ENCODE results near the gene POLR3GL.
"Not testable (repeated sequence)": the region's sequence is repeated elsewhere in the genome, so short reads cannot be mapped to it uniquely, and the experiment has no call there.

The POLR3GL gene

GRCh38 chr1:145927916-145928643, 36.4 kb upstream of the POLR3GL start:
- TF ChIP-seq ARNTL (CRISPR knock-in tag; IDR thresholded peaks at IDR 0.05; ENCODE audit: borderline replicate concordance, low read depth) (no peak), TCF4 (CRISPR knock-in tag; IDR thresholded peaks at IDR 0.05; ENCODE audit: borderline replicate concordance) (no peak), PATZ1 (CRISPR knock-in tag; IDR thresholded peaks at IDR 0.05; ENCODE audit: borderline replicate concordance) (no peak), ZNF565 (CRISPR knock-in tag; conservative IDR thresholded peaks at IDR 0.05; ENCODE audit: low read depth) (no peak), TOX (CRISPR knock-in tag; IDR thresholded peaks at IDR 0.05; ENCODE audit: borderline replicate concordance) (no peak), ZFP3 (CRISPR knock-in tag; IDR thresholded peaks at IDR 0.05) (no peak), ZFP30 (CRISPR knock-in tag; IDR thresholded peaks at IDR 0.05) (no peak), RARB (CRISPR knock-in tag; IDR thresholded peaks at IDR 0.05) (no peak), ZNF8 (CRISPR knock-in tag; IDR thresholded peaks at IDR 0.05) (no peak), ZC3H10 (CRISPR knock-in tag; IDR thresholded peaks at IDR 0.05) (no peak), CSDC2 (CRISPR knock-in tag; IDR thresholded peaks at IDR 0.05) (no peak), BACH2 (CRISPR knock-in tag; IDR thresholded peaks at IDR 0.05; ENCODE audit: borderline replicate concordance) (no peak)
- TF ChIP-seq, protein P1, sequence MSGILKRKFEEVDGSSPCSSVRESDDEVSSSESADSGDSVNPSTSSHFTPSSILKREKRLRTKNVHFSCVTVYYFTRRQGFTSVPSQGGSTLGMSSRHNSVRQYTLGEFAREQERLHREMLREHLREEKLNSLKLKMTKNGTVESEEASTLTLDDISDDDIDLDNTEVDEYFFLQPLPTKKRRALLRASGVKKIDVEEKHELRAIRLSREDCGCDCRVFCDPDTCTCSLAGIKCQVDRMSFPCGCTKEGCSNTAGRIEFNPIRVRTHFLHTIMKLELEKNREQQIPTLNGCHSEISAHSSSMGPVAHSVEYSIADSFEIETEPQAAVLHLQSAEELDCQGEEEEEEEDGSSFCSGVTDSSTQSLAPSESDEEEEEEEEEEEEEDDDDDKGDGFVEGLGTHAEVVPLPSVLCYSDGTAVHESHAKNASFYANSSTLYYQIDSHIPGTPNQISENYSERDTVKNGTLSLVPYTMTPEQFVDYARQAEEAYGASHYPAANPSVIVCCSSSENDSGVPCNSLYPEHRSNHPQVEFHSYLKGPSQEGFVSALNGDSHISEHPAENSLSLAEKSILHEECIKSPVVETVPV (CRISPR knock-in tag; IDR thresholded peaks at IDR 0.05) = no peak; the same call in 1 of the 2 replicates
- TF ChIP-seq, protein P2, sequence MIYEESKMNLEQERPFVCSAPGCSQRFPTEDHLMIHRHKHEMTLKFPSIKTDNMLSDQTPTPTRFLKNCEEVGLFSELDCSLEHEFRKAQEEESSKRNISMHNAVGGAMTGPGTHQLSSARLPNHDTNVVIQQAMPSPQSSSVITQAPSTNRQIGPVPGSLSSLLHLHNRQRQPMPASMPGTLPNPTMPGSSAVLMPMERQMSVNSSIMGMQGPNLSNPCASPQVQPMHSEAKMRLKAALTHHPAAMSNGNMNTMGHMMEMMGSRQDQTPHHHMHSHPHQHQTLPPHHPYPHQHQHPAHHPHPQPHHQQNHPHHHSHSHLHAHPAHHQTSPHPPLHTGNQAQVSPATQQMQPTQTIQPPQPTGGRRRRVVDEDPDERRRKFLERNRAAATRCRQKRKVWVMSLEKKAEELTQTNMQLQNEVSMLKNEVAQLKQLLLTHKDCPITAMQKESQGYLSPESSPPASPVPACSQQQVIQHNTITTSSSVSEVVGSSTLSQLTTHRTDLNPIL (CRISPR knock-in tag; IDR thresholded peaks at IDR 0.05; ENCODE audit: low read depth) = no peak
- ATAC-seq = no peak

DNA sequence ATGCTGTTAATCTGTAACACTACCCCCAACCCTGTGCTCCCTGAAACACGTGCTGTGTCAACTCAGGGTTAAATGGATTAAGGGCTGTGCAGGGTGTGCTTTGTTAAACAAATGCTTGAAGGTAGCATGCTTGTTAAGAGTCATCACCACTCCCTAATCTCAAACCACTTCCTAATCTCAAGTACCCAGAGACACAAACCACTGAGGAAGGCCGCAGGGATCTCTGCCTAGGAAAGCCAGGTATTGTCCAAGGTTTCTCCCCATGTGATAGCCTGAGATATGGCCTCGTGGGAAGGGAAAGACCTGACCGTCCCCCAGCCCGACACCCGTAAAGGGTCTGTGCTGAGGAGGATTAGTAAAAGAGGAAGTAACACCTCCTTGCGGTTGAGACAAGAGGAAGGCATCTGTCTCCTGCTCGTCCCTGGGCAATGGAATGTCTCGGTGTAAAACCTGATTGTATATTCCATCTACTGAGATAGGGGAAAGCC, 31.9 kb upstream of the POLR3GL start:
- not testable (repeated sequence) for ATAC-seq

- TF ChIP-seq ZC3H10 (CRISPR knock-in tag; IDR thresholded peaks at IDR 0.05) (no peak), ZFP3 (CRISPR knock-in tag; IDR thresholded peaks at IDR 0.05) (no peak), ARNTL (CRISPR knock-in tag; IDR thresholded peaks at IDR 0.05; ENCODE audit: borderline replicate concordance, low read depth) (no peak), BACH2 (CRISPR knock-in tag; IDR thresholded peaks at IDR 0.05; ENCODE audit: borderline replicate concordance) (no peak), POU6F1 (CRISPR knock-in tag; IDR thresholded peaks at IDR 0.05; ENCODE audit: borderline replicate concordance, low read depth) (no peak), PPARA (CRISPR knock-in tag; IDR thresholded peaks at IDR 0.05; ENCODE audit: borderline replicate concordance) (no peak), ESRRG (CRISPR knock-in tag; IDR thresholded peaks at IDR 0.05) (no peak), ZNF70 (CRISPR knock-in tag; IDR thresholded peaks at IDR 0.05) (no peak), PATZ1 (CRISPR knock-in tag; IDR thresholded peaks at IDR 0.05; ENCODE audit: borderline replicate concordance) (no peak), GLIS3 (CRISPR knock-in tag; IDR thresholded peaks at IDR 0.05) (no peak), TOX (CRISPR knock-in tag; IDR thresholded peaks at IDR 0.05; ENCODE audit: borderline replicate concordance) (no peak), ISL1 (CRISPR knock-in tag; IDR thresholded peaks at IDR 0.05) (no peak), TCF4 (CRISPR knock-in tag; IDR thresholded peaks at IDR 0.05; ENCODE audit: borderline replicate concordance) (no peak)
- TF ChIP-seq, protein P1 (CRISPR knock-in tag; IDR thresholded peaks at IDR 0.05) = no peak
- TF ChIP-seq, protein P3, sequence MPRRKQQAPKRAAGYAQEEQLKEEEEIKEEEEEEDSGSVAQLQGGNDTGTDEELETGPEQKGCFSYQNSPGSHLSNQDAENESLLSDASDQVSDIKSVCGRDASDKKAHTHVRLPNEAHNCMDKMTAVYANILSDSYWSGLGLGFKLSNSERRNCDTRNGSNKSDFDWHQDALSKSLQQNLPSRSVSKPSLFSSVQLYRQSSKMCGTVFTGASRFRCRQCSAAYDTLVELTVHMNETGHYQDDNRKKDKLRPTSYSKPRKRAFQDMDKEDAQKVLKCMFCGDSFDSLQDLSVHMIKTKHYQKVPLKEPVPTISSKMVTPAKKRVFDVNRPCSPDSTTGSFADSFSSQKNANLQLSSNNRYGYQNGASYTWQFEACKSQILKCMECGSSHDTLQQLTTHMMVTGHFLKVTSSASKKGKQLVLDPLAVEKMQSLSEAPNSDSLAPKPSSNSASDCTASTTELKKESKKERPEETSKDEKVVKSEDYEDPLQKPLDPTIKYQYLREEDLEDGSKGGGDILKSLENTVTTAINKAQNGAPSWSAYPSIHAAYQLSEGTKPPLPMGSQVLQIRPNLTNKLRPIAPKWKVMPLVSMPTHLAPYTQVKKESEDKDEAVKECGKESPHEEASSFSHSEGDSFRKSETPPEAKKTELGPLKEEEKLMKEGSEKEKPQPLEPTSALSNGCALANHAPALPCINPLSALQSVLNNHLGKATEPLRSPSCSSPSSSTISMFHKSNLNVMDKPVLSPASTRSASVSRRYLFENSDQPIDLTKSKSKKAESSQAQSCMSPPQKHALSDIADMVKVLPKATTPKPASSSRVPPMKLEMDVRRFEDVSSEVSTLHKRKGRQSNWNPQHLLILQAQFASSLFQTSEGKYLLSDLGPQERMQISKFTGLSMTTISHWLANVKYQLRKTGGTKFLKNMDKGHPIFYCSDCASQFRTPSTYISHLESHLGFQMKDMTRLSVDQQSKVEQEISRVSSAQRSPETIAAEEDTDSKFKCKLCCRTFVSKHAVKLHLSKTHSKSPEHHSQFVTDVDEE (CRISPR knock-in tag; IDR thresholded peaks at IDR 0.05) = no peak
- ATAC-seq = no peak
Measured at GRCh38 chr1:145935708-145936107, 28.8 kb upstream of the POLR3GL start.

Measured in SK-N-SH treated with all-trans-retinoic acid at 6 μM for 48 hours (cell line).